GM19025 (cell line): ENCODE results near the gene GID8.

Source experiments
- ATAC-seq: cut with Tn5 transposase; IDR thresholded peaks from one replicate; pipeline ENCODE4 v1.9.1; 2021; ENCODE audit warnings: mild to moderate bottlenecking, low read depth, moderate library complexity; ENCODE audit not compliant: unreplicated experiment

Gene GID8

GRCh38 chr20:62967628-62968351, 29.8 kb downstream of the GID8 start:
- ATAC-seq, result no peak

- ATAC-seq, result no peak
These were observed 30.6 kb downstream of the GID8 start for GRCh38 chr20:62968378-62969178.

DNA sequence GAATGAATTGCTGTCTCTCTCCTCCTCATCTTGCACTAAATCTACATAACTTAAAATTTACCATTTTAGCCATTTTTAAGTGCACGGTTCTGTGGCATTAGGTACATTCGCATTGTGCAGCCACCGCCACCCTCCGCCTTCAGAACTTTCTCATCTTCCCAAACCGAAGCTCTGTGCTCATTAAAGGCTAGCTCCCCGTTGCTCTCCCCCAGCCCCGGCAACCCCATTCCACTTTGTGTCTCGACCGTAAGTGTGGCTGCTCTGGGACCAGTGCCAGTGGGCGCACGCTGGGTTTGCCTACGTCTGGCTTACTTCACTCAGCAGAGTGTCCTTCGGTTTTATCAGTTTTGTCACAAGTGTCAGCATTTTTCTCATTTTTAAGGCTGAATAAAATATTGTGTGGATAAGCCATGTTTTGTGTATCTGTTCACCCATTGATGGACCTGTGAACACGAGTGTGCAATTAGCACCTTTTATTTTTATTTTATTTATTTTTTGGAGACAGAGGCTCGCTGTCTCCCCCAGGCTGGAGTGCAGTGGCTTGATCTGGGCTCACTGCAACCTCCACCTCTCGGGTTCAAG, 31.3 kb downstream of the GID8 start:
- no peak for ATAC-seq

GRCh38 chr20:62969939-62970306, 32.0 kb downstream of the GID8 start:
- no peak for ATAC-seq

DNA sequence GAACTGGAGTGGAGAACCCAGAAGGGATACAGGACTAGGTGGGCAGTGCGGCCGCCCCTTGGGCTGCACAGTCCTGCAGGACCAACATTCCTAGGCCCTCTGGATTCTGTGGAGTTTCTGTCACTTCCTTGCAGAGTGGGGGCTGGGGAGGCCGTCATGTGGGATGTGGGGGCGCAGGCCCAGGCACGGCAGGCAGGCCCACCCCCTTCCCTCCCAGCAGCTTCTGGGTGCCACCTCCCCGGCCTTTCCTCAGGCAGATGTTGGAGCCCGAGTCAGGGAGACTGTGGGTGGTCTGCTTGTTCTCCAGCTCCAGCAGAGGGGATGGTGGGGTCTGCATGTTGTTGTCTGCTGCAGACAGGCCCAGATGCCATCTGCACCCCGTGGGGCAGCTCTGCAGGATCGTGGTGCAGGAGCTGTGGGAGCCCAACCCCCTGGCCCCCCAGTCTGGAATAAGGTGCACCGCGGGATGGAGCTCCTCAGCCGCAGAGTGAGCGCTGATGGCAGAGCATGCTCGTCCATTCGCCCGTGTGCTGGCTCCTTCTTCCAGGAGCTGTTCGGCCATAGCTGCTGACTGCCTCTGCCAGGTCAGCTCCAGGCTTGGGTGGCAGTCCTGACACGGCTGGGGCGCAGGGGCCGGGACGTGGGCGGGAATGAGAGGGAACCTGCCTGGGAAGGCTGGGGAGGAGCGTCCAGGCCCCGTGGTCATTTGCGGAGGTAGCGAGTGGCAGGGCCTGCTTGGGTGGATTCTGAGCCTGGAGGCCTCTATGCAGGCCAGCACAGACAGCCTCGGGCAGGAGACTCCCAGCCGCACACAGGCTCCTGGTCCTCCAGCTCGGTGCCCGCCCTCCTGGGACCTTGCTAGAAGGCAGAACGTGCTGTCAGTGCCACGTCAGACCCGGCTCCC, 32.6 kb downstream of the GID8 start:
- no peak for ATAC-seq

DNA sequence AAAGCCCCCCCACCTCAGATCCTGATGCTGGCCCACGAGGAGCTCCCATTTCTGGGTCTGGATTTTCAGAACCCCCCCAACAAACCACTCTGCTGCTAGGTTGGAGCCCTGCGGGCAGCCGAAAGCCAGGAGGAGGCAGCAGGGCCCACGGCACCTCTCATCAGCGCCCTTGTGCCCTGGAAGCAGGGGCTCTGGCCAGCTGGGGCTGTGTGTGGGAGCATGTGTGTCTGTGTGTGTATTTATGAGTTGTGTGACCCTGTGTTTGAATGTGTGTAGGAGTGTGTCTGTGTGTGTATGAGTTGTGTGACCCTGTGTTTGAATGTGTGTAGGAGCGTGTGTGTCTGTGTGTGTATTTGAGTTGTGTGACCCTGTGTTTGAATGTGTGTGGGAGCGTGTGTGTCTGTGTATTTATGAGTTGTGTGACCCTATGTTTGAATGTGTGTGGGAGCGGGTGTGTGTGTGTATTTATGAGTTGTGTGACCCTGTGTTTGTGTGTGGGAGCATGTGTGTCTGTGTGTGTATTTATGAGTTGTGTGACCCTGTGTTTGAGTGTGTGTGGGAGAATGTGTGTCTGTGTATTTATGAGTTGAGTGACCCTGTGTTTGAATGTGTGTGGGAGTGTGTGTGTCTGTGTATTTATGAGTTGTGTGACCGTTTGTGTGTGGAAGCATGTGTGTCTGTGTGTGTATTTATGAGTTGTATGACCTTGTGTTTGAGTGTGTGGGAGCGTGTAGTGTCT, 33.4 kb downstream of the GID8 start:
- no peak for ATAC-seq

GRCh38 chr20:62971950-62972844, 34.2 kb downstream of the GID8 start:
- ATAC-seq, result no peak

DNA sequence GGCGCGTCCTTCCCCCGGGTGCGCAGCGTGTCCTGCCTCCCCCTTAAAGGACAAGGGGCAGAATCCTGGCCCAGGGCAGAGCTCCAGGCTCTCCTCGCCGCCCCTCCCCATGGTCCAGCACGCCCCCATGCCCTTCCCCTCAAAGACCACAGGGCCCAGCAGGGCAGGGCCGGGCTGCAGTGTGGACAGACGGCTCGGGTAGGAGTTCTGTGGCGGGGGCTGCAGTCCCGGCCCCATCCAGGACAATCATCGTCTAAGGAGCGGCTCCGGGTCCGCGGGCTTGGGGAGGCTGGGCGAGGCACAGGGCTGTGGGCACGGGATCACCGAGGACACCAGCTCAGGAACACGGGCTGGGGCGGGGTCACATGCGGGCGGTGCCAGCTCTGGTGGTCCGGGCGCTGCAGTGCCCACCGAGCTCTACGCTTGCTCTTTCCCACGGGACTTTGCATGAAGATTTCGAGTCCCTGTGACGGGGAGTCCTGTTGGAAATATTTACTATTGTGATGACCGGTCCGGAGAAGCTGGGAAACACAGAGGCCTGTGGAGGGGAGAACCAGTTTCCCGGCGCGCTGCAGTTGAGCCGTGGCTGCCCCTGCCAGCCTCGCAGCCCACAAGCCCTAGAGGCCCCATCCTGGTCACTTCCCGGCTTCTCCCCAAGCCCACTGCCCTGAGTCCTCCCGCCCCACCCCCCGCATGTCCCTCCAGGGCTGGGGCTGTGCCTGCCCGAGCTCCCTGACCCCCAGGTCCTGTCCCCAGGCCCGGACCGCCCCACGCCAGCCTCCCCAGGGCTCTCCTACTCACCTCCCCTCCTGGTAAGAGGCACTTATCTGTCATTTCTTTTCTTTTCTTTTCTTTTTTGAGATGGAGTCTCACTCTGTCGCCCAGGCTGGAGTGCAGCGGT, 35.1 kb downstream of the GID8 start:
- no peak for ATAC-seq

GRCh38 chr20:62975251-62975760, 37.4 kb downstream of the GID8 start:
- ATAC-seq, result no peak

DNA sequence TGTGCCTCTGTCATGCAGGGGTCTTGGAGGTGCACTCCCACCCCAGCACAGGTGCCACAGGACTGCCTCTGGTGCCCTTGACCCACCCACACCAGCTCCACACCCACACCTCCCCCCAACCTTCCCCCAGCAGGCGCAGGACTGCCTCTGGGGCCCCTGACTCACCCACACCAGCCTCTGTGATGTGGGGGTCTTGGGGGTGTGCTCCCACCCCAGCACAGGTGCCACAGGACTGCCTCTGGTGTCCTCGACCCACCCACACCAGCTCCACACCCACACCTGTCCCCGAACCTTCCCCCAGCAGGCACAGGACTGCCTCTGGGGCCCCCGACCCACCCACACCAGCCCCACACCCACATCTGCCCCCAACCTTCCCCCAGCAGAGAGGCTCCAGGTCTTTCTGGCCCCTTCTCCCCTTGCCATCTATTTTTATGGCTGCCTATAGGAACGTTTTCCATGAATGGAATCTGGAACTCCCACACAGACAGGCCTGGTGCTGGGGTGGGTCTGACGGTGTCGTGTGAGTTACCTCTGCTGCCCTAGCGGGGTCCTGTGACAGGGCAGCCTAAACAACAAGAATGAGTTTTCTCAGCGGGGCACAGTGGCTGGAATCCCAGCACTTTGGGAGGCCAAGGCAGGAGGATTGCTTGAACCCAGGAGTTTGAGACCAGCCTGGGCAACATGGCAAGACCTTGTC, 38.0 kb downstream of the GID8 start:
- ATAC-seq, result no peak

DNA sequence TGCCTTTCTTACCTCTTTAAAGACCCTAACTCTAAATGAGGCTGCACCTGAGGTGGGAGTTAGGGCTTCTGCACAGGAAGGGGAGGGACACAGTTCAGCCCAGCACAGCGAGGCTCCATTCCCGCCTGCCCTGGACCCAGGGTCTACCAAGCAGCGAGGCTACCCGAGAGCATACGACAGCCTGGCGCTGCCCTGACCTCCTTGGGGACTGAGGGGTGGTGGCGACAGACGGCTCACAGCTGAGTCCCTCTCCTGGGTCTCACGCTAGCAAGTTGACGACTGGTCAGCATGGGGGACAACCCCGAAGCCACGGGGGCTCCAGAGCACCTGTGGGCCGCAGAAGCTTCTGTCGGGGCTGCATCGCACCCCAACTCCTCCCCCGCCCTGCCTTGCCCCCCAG, 38.9 kb downstream of the GID8 start:
- ATAC-seq, result no peak

DNA sequence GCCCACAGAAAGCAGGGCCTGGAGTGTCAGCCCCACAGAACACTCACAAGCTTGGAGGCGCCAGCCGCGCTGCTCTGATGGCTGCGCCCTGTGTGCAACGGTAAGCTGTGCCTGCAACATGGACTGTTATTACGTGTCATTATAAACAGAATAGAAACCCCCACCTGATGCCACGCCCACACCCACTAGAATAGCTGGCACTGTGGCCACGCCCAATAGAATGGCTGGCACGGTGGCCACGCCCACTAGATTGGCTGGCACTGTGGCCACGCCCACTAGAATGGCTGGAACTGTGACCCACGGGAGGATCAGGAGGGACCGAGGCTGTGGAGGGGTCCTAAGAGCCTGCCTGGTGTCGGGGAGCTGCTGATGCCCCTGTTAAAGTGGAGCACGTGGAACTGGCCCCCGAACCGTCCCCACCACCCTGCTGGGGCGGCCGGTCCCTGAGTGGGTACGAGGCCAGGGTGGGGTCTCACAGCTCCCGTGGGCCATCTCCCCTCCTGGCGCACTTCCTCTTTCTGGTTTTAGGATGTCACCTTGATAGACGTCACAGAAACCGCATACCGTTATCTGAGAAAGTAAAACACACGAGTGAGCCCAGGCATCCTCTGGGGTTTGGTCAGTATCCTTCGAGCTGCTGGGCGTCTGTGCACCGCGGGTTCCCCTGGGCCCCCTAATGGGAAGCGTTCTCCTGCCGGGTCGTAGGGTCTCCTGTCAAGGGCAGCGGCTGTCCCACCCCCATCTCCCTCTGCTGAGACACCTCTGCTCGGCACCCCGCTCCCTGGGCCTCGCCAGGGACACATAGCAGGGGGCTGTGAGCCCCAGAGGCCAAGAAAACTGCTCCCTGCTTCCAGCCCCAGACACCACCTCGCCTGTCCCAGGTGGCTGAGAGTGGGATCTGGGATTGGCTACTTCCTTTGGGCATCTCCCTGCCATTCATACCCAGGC, 39.9 kb downstream of the GID8 start:
- no peak for ATAC-seq

GRCh38 chr20:62978561-62978943, 40.6 kb downstream of the GID8 start:
- ATAC-seq, result no peak

GRCh38 chr20:62979310-62979709, 41.4 kb downstream of the GID8 start:
- ATAC-seq, result no peak

DNA sequence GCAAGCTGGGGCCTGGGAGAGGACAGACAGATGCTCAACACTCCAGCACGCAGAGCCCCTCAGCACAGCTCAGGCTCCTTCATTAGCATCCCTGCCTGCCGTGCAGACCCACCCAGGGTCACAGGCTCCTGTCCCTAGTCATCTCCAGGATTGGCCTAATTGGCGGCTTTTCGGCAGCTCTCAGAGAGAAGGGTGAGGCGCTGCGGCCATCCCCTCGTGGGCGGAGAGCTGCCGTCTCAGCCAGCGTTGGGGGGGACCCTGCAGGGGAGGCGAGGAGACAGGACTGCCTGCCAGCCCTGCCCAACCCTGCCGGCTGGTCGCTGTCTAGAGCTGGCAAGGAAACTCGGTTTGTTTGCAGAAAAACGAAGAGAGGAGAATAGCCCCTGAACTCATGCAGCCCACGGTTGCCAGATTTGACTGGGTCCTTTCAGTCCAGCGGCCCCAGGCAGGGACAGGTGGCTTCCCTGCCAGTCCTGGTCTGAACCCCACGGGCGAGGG, 42.0 kb downstream of the GID8 start:
- ATAC-seq, result no peak

DNA sequence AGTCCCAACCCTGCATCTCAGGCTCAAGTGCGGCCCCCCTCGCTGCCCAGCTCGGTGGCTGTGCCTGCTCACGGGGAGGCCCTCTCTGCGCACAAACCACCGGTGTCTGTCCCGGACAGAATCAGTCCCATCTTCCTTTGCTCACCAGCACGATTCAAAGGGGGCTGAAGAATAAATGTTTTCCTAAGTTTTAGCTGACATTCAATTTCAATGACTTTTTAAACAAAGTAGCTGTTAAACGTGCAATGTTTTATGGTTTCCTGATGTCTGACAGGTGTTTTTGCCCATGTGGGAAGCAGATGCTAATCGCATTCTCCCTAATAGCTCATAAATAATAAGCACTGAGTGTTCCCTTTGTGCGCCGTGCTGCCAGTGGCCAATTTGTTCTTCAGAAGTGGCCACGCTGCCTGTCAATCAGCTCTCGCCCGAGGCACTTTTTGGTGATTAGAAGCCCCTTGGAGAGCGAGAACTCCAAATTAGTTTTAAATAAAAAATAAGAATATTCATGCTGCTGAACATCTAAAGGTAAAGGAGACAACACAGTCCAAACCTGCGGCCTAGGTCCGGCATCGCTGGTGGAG, 42.5 kb downstream of the GID8 start:
- ATAC-seq, result no peak
